Epithelial cell of umbilical artery (primary cell): ENCODE results near the gene WFDC5. TPM values are rescaled to one million over a fixed set of nuclear protein-coding genes. Genes with fewer than 3 reads are reported as not detected.

ENCODE experiments used
- total RNA-seq: library from RNA; depleted of rRNA; stranded (reverse); fragments of >200 nt; gene quantifications from 2 replicates; pipeline ENCODE4 v1.2.3, GENCODE V29; 2014

The WFDC5 gene
- not detected in 2 replicates for total RNA-seq

GRCh38 chr20:45114465-45115385 is at the start of gene WFDC5:
WFDC5 (minus strand) TSS chr20:45115174; CDS start chr20:45115083, 91 bp downstream.

GRCh38 chr20:45124365-45124764 is 9.4 kb upstream of the WFDC5 start, which contains the start of gene WFDC12:
WFDC12 (minus strand) TSS chr20:45124465; CDS start chr20:45124447, 18 bp downstream.

GRCh38 chr20:45100563-45101245 is 14.3 kb downstream of the WFDC5 start, which contains the start of gene KCNS1:
KCNS1 (minus strand) TSS chr20:45101127; CDS start chr20:45099236, 1,891 bp downstream.

Other genes starting within 250 kb of the WFDC5 start
- 125 and 134 TPM in 2 replicates for gene YWHAB, start 229.5 kb downstream of the WFDC5 start, total RNA-seq
- gene PABPC1L, start 205.1 kb downstream of the WFDC5 start, total RNA-seq = 2.6 and 2.9 TPM in 2 replicates
- 21.4 and 26.3 TPM in 2 replicates for gene TOMM34, start 154.8 kb downstream of the WFDC5 start, total RNA-seq
- gene STK4, start 148.7 kb downstream of the WFDC5 start, total RNA-seq = 24.0 and 34.8 TPM in 2 replicates
- 0.61 and 0.65 TPM in 2 replicates for gene KCNS1, start 14.0 kb downstream of the WFDC5 start, total RNA-seq
- gene WFDC12, start 9.3 kb upstream of the WFDC5 start, total RNA-seq = not detected in 2 replicates
- not detected in 2 replicates for gene PI3, start 59.7 kb upstream of the WFDC5 start, total RNA-seq
- gene SEMG1, start 91.9 kb upstream of the WFDC5 start, total RNA-seq = not detected in 2 replicates
- gene SEMG2, start 106.2 kb upstream of the WFDC5 start, total RNA-seq = not detected in 2 replicates
- not detected in 2 replicates for gene SLPI, start 139.4 kb upstream of the WFDC5 start, total RNA-seq
- not detected in 2 replicates for gene RBPJL, start 191.7 kb upstream of the WFDC5 start, total RNA-seq
- not detected in 2 replicates for gene MATN4, start 193.1 kb upstream of the WFDC5 start, total RNA-seq
- 23.4 and 38.3 TPM in 2 replicates for gene SDC4, start 233.2 kb upstream of the WFDC5 start, total RNA-seq
- 14.3 and 16.6 TPM in 2 replicates for gene SYS1, start 248.0 kb upstream of the WFDC5 start, total RNA-seq